HepG2 (cell line): ENCODE results near the gene PSMB3. TPM values are rescaled to one million over a fixed set of nuclear protein-coding genes. Genes with fewer than 3 reads are reported as not detected.

Source experiments
- ATAC-seq: fragments of 200-7000 bp; cut with Tn5 transposase; 3 replicates; pipeline ENCODE4 v1.9.1; 2020; ENCODE audit warnings: mild to moderate bottlenecking, moderate library complexity
- BruUV-seq: library from RNA; stranded (reverse); fragments of 400-500 nt; replicated peaks from 2 replicates; lab custom pipeline; 2021; lab: Mats Ljungman, UMichigan
- CTCF ChIA-PET: fragments of 300-600 bp; formaldehyde crosslinking; extraction: SDS; loops from one replicate; lab custom pipeline; 2021; ENCODE audit warnings: low total read pairs, inconsistent platforms, low intra/inter-chr PET ratio; lab: Yijun Ruan, JAX
- POLR2A ChIA-PET: fragments of 350-600 bp; sonication (Branson Sonifier 250); formaldehyde crosslinking; loops from one replicate; lab custom pipeline; 2020; ENCODE audit warnings: antibody characterized with exemption, inconsistent platforms; lab: Yijun Ruan, JAX
- DNase-seq: peaks from one replicate; pipeline ENCODE4 v3.0.0-alpha.2; 2015; ENCODE audit warnings: low spot score
- FAIRE-seq: peaks from 3 replicates; lab custom pipeline; 2011; peaks lifted over from hg19 to GRCh38; lab: Jason Lieb, UNC
- H2AFZ ChIP-seq: one replicate; pipeline ENCODE4 v1.6.1; 2011; ENCODE audit warnings: low read length, inconsistent platforms
- H3K27ac ChIP-seq: fragments of 300-600 bp; 3 replicates; pipeline ENCODE4 v1.8.0; 2011; ENCODE audit warnings: mixed run types, mild to moderate bottlenecking, mixed read lengths, low read length, inconsistent platforms; ENCODE audit not compliant: insufficient read depth; ENCODE audit errors: extremely low read length
- H3K27me3 ChIP-seq, 2 experiments: fragments of 200-600 bp in 1 of 2; 2 replicates in 1 of 2; 3 replicates in 1 of 2; pipeline versions ENCODE4 v1.6.0 to v1.8.0; 2011; ENCODE audit warnings: low read length in 2 of 2, mild to moderate bottlenecking in 2 of 2, moderate library complexity in 2 of 2, inconsistent platforms in 1 of 2; ENCODE audit not compliant: insufficient read depth in 2 of 2, control insufficient read depth in 1 of 2
- H3K36me3 ChIP-seq, 2 experiments: fragments of 200-600 bp in 1 of 2; replicated peaks in 1 of 2; 2 replicates in 1 of 2; 3 replicates in 1 of 2; pipeline versions ENCODE4 v1.5.1 to v1.8.0; 2011; ENCODE audit warnings: low read length in 2 of 2, inconsistent platforms in 1 of 2; ENCODE audit not compliant: insufficient read depth in 2 of 2, control insufficient read depth in 1 of 2
- H3K4me1 ChIP-seq: 2 replicates; pipeline ENCODE4 v1.5.1; 2012; ENCODE audit warnings: low read length, inconsistent platforms; ENCODE audit not compliant: insufficient read depth
- H3K4me2 ChIP-seq: 2 replicates; pipeline ENCODE4 v1.6.0; 2011; ENCODE audit warnings: low read depth, low read length, inconsistent platforms
- H3K4me3 ChIP-seq, 3 experiments: fragments of 200-600 bp in 1 of 3; sonication (generic), shearing (Covaris generic) in 1 of 3; replicated peaks in 1 of 3; 2 replicates each; pipeline ENCODE4 v1.5.1; 2011 to 2016; ENCODE audit warnings: low read length in 3 of 3, inconsistent platforms in 2 of 3, low read depth in 2 of 3, mild to moderate bottlenecking in 2 of 3, control low read depth in 1 of 3, mixed read lengths in 1 of 3; ENCODE audit not compliant: insufficient read depth in 1 of 3
- H3K79me2 ChIP-seq: one replicate; pipeline ENCODE4 v1.6.1; 2011; ENCODE audit warnings: low read length, inconsistent platforms; ENCODE audit not compliant: insufficient read depth
- H3K9ac ChIP-seq: 2 replicates; pipeline ENCODE4 v1.6.0; 2011; ENCODE audit warnings: mild to moderate bottlenecking, low read depth, low read length, inconsistent platforms; ENCODE audit not compliant: insufficient read depth
- H3K9me3 ChIP-seq: 2 replicates; pipeline ENCODE4 v1.5.1; 2012; ENCODE audit warnings: mild to moderate bottlenecking, low read length
- H4K20me1 ChIP-seq: 2 replicates; pipeline ENCODE4 v1.6.0; 2011; ENCODE audit warnings: inconsistent platforms, mild to moderate bottlenecking, low read length, moderate library complexity; ENCODE audit not compliant: insufficient read depth
- FOSL2 ChIP-seq: sonication (generic); formaldehyde crosslinking; IDR thresholded peaks from 2 replicates; pipeline ENCODE4 v1.4.0; 2020; ENCODE audit warnings: missing genetic modification reagents
- KAT2B ChIP-seq: fragments of 150-350 bp; IDR thresholded peaks from 2 replicates; pipeline ENCODE4 v1.6.1; 2014; ENCODE audit warnings: low read depth, low read length, borderline replicate concordance
- MTA3 ChIP-seq: sonication (generic); formaldehyde crosslinking; IDR thresholded peaks from 2 replicates; pipeline ENCODE4 v1.4.0; 2020; ENCODE audit warnings: missing genetic modification reagents
- RARA ChIP-seq: IDR thresholded peaks from 2 replicates; pipeline ENCODE4 v1.6.1; 2016; ENCODE audit warnings: missing genetic modification reagents, missing compliant biosample characterization
- SMAD3 ChIP-seq: sonication (generic); formaldehyde crosslinking; IDR thresholded peaks from 2 replicates; pipeline ENCODE4 v1.4.0; 2020; ENCODE audit warnings: missing genetic modification reagents
- SMC3 ChIP-seq: IDR thresholded peaks from 2 replicates; pipeline ENCODE4 v1.6.1; 2011; ENCODE audit warnings: low read length, improper control_type of control experiment
- SOX13 ChIP-seq, 3 experiments: fragments of 450-650 bp in 1 of 3; sonication (generic) in 1 of 3; formaldehyde crosslinking in 1 of 3; IDR thresholded peaks in 2 of 3; conservative IDR thresholded peaks in 1 of 3; 2 replicates each; pipeline versions ENCODE4 v1.5.0 to v1.6.1; 2016 to 2020; ENCODE audit warnings: antibody characterized with exemption in 1 of 3, mild to moderate bottlenecking in 1 of 3, missing compliant biosample characterization in 1 of 3, missing genetic modification reagents in 1 of 3, moderate library complexity in 1 of 3
- ZBTB20 ChIP-seq: sonication (generic); formaldehyde crosslinking; IDR thresholded peaks from 2 replicates; pipeline ENCODE4 v1.8.1; 2023; ENCODE audit warnings: missing genetic modification reagents, low read depth, mild to moderate bottlenecking, borderline replicate concordance
- ZNF263 ChIP-seq: sonication (generic); formaldehyde crosslinking; IDR thresholded peaks from 2 replicates; pipeline ENCODE4 v1.4.0; 2020; ENCODE audit warnings: missing genetic modification reagents
- ZNF350 ChIP-seq: sonication (generic); formaldehyde crosslinking; IDR thresholded peaks from 2 replicates; pipeline ENCODE4 v1.4.0; 2020; ENCODE audit warnings: mild to moderate bottlenecking, low read depth, missing genetic modification reagents, borderline replicate concordance
- ZNF44 ChIP-seq: sonication (generic); formaldehyde crosslinking; IDR thresholded peaks from 2 replicates; pipeline ENCODE4 v1.5.1; 2020; ENCODE audit warnings: mild to moderate bottlenecking, missing genetic modification reagents
- ZNF557 ChIP-seq: sonication (generic); formaldehyde crosslinking; IDR thresholded peaks from 2 replicates; pipeline ENCODE4 v1.4.0; 2020; ENCODE audit warnings: missing genetic modification reagents
- ZNF589 ChIP-seq: sonication (generic); formaldehyde crosslinking; conservative IDR thresholded peaks from 2 replicates; pipeline ENCODE4 v1.8.0; 2022; ENCODE audit warnings: mild to moderate bottlenecking, moderate library complexity, missing genetic modification reagents
- ZNF7 ChIP-seq: IDR thresholded peaks from 2 replicates; pipeline ENCODE4 v1.6.1; 2016; ENCODE audit warnings: missing biosample characterization, missing genetic modification reagents
- WGBS: methylation state at CpG from one replicate; pipeline ENCODE4 v1.1.6; 2017; ENCODE audit warnings: low lambda C conversion rate; 5-methylcytosine and 5-hydroxymethylcytosine counted together
- in situ Hi-C: cut with HindIII; loops from 2 replicates; pipeline ENCODE4 v1.10.0; 2017; ENCODE audit warnings: low pct_unique_long_range_greater_than_20kb; ENCODE audit not compliant: extremely low pct_ligation_motif_present
- intact Hi-C: fragments of 100-400 bp; cut with micrococcal nuclease; formaldehyde crosslinking; loops from one replicate; pipeline ENCODE4 v1.10.0; 2022; ENCODE audit not compliant: unreplicated experiment
- polyA plus RNA-seq, 8 experiments: library from polyadenylated mRNA; depleted of rRNA in 3 of 8; stranded (reverse) in 7 of 8; unstranded in 1 of 8; fragments of >200 nt; fragmentation: Illumina TruSeq in 4 of 8; extraction: Trizol in 4 of 8; gene quantifications; 2 replicates each; pipeline versions ENCODE4 v1.2.1 to v1.2.3, GENCODE V29; 2011 to 2016; ENCODE audit warnings: low read depth in 4 of 8, missing spikeins in 1 of 8, mixed read lengths in 1 of 8; ENCODE audit not compliant: insufficient read depth in 1 of 8
- total RNA-seq, 5 experiments: library from RNA; depleted of rRNA; stranded (reverse); fragments of >200 nt; fragmentation: Illumina TruSeq; extraction: Trizol; gene quantifications; 2 replicates each; pipeline ENCODE4 v1.2.3, GENCODE V29; 2016; ENCODE audit warnings: low read depth in 1 of 5
- TF ChIP-seq, protein P1 (sequence below): sonication (generic); formaldehyde crosslinking; conservative IDR thresholded peaks from 2 replicates; pipeline ENCODE4 v1.4.0; 2020; ENCODE audit warnings: missing genetic modification reagents

The PSMB3 gene
- total and polyA plus RNA-seq, 2 of the 13 experiments (the other 11 are each of a cell fraction or from before 2014, with no cell fraction given), result 366 to 517 TPM

DNA sequence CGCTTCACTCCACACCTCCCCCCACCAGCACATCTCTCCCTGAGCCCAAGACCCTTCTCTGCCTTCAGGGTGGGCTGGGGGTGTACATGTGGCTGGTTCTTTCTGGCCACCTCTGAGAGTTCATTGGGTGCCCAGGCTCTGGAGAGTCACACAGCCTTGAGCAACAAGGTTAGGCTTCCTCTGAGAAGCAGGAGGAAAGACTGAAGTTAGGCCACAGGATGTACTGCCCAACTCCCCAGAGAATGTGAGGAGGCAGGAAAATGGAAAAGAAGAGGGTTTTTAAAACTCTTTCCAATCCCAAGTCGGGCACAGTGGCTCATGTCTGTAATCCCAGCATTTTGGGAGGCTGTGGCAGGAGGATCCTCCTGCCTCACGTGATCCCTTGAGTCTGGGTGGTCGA lies 11.7 kb upstream of the PSMB3 start:
- POLR2A ChIA-PET, result no interaction called here
- CTCF ChIA-PET, result no interaction called here

DNA sequence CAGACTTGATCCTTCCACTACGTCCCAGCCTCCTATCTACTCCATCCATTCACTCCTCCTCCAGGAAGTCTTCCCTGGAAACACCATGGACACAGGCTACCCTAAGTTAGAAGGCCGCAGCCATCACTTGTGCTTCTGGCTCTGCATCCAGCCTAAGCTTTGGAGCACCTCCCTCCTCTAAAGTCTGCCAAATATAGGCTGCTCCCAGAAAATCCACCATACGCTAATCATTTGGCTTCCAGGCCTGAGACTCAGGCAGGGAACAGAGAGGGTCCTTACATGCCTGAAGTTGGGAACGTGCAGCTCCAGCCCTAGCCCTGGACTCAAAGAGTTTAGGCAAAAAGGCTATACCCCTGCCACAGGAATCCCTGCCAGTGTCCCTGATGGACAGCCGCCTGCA lies 11.1 kb upstream of the PSMB3 start:
- ATAC-seq, result no peak

More for the DNA sequence above, 11.7 kb upstream of the PSMB3 start:
- WGBS, result 96% methylated on average over 4 of the region's 4 CpGs
- Histone ChIP-seq H3K9me3 (no peaks in the 10 kb centered on the region), H3K4me2 (no peak overlapping the region), H3K27ac (no peak overlapping the region), H3K79me2 (peaks cover 60% of the 10 kb centered on the region), H3K9ac (no peak overlapping the region), H4K20me1 (peaks cover 30% of the 10 kb centered on the region), H3K27me3 (no peaks in the 10 kb centered on the region), H2AFZ (no peak overlapping the region), H3K36me3 (peaks cover 26 to 51% of the 10 kb centered on the region in 2 experiments), H3K4me1 (peaks cover 44% of the 10 kb centered on the region), H3K4me3 (no peak overlapping the region)
- TF ChIP-seq SOX13 (IDR thresholded peaks at IDR 0.05) (no peak), SOX13 (CRISPR knock-in tag; conservative IDR thresholded peaks at IDR 0.05 in 1 of 2, IDR thresholded peaks at IDR 0.05 in 1 of 2) (no peak), ZNF557 (CRISPR knock-in tag) (no peak), ZBTB20 (no peak), ZNF589 (CRISPR knock-in tag) (no peak), ZNF7 (CRISPR knock-in tag) (no peak), SMAD3 (CRISPR knock-in tag) (no peak), RARA (no peak), ZNF350 (CRISPR knock-in tag) (no peak), SMC3 (no peak), ZNF44 (CRISPR knock-in tag) (no peak), MTA3 (no peak), FOSL2 (CRISPR knock-in tag) (no peak)
- TF ChIP-seq, protein P1, sequence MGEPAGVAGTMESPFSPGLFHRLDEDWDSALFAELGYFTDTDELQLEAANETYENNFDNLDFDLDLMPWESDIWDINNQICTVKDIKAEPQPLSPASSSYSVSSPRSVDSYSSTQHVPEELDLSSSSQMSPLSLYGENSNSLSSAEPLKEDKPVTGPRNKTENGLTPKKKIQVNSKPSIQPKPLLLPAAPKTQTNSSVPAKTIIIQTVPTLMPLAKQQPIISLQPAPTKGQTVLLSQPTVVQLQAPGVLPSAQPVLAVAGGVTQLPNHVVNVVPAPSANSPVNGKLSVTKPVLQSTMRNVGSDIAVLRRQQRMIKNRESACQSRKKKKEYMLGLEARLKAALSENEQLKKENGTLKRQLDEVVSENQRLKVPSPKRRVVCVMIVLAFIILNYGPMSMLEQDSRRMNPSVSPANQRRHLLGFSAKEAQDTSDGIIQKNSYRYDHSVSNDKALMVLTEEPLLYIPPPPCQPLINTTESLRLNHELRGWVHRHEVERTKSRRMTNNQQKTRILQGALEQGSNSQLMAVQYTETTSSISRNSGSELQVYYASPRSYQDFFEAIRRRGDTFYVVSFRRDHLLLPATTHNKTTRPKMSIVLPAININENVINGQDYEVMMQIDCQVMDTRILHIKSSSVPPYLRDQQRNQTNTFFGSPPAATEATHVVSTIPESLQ (CRISPR knock-in tag), result no peak
- in situ Hi-C loops (no loop called here), intact Hi-C loops (no loop called here)
- no TSS peak for BruUV-seq
- DNase-seq (no peak), ATAC-seq (no peak), FAIRE-seq (no peak)

More for the DNA sequence above, 11.1 kb upstream of the PSMB3 start:
- no peak overlapping the region for H3K9ac ChIP-seq
- FAIRE-seq, result no peak
- H3K4me2 ChIP-seq, result no peak overlapping the region
- peaks cover 30% of the 10 kb centered on the region for H4K20me1 ChIP-seq
- no peaks in the 10 kb centered on the region for H3K27me3 ChIP-seq
- H3K27ac ChIP-seq, result peak overlapping the region; percentile 48
- BruUV-seq, result no TSS peak
- WGBS, result 90% methylated on average over 5 of the region's 5 CpGs
- DNase-seq, result no peak
- H3K4me1 ChIP-seq, result peaks cover 51% of the 10 kb centered on the region
- ChIA-PET CTCF (no interaction called here), POLR2A (interaction anchor here (1.9 kb wide), 1 partner anchor 11 kb away, joined by 7 read pairs; the partner anchor contains the start of gene CISD3)
- peaks cover 65% of the 10 kb centered on the region for H3K79me2 ChIP-seq
- in situ Hi-C loops (no loop called here), intact Hi-C loops (no loop called here)
- no peaks in the 10 kb centered on the region for H3K9me3 ChIP-seq
- no peak overlapping the region for H2AFZ ChIP-seq
- H3K36me3 ChIP-seq, result peaks cover 26 to 46% of the 10 kb centered on the region in 2 experiments
- TF ChIP-seq ZNF263 (peak; percentile 50; the same call in 1 of the 2 replicates), KAT2B (no peak)
- no peak overlapping the region for H3K4me3 ChIP-seq
